ENCODE measurements around the gene NAV2.

NAV2 gene

GRCh38 chr11:19808076-19808911, 95.7 kb downstream of the NAV2 start:
- no peak for DNase-seq (ENCODE audit: low read depth)
- H3K4me3 ChIP-seq (replicated peaks; ENCODE audit: low read depth, low read length), result no peak overlapping the region
- peak; percentile 40 for TF ChIP-seq CTCF (IDR thresholded peaks at IDR 0.05; ENCODE audit: low read length, missing control alignments)

- TF ChIP-seq CTCF (IDR thresholded peaks at IDR 0.05; ENCODE audit: low read length, missing control alignments), result no peak
- no peak overlapping the region for H3K4me3 ChIP-seq (replicated peaks; ENCODE audit: low read depth, low read length)
- DNase-seq (ENCODE audit: low read depth), result no peak
Measured at GRCh38 chr11:19810852-19811251, 98.2 kb downstream of the NAV2 start.

GRCh38 chr11:19811380-19811779, 98.7 kb downstream of the NAV2 start:
- DNase-seq (ENCODE audit: low read depth), result no peak
- H3K4me3 ChIP-seq (replicated peaks; ENCODE audit: low read depth, low read length), result no peak overlapping the region
- TF ChIP-seq CTCF (IDR thresholded peaks at IDR 0.05; ENCODE audit: low read length, missing control alignments), result no peak

- no peak overlapping the region for H3K4me3 ChIP-seq (replicated peaks; ENCODE audit: low read depth, low read length)
- TF ChIP-seq CTCF (IDR thresholded peaks at IDR 0.05; ENCODE audit: low read length, missing control alignments), result no peak
- no peak for DNase-seq (ENCODE audit: low read depth)
Measured at GRCh38 chr11:19812096-19812495, 99.5 kb downstream of the NAV2 start.

GRCh38 chr11:19812710-19813109, 100.1 kb downstream of the NAV2 start:
- TF ChIP-seq CTCF (IDR thresholded peaks at IDR 0.05; ENCODE audit: low read length, missing control alignments), result no peak
- no peak overlapping the region for H3K4me3 ChIP-seq (replicated peaks; ENCODE audit: low read depth, low read length)
- no peak for DNase-seq (ENCODE audit: low read depth)

GRCh38 chr11:19813158-19813879, 100.7 kb downstream of the NAV2 start:
- DNase-seq (ENCODE audit: low read depth), result no peak
- H3K4me3 ChIP-seq (replicated peaks; ENCODE audit: low read depth, low read length), result no peak overlapping the region
- no peak for TF ChIP-seq CTCF (IDR thresholded peaks at IDR 0.05; ENCODE audit: low read length, missing control alignments)

Measured in fibroblast of pulmonary artery (primary cell).